DND-41 (cell line): ENCODE results near the gene UBTD1.

ENCODE experiments used
- CTCF ChIP-seq: IDR thresholded peaks from 2 replicates; pipeline ENCODE4 v1.5.1; 2012; ENCODE audit warnings: borderline replicate concordance, low read length, moderate library complexity, mild to moderate bottlenecking; ENCODE audit not compliant: poor library complexity, severe bottlenecking; ENCODE audit errors: extremely low read depth
- EZH2 ChIP-seq: IDR thresholded peaks from 3 replicates; pipeline ENCODE4 v1.6.1; 2012; ENCODE audit warnings: borderline replicate concordance, low read depth, mild to moderate bottlenecking, moderate library complexity, low read length, inconsistent platforms; ENCODE audit not compliant: severe bottlenecking

- TF ChIP-seq CTCF, result no peak
- TF ChIP-seq EZH2, result no peak
Measured at GRCh38 chr10:97517778-97518300, 19.1 kb downstream of the UBTD1 start.
